ENCODE measurements around the gene UNC13C. TPM values are rescaled to one million over a fixed set of nuclear protein-coding genes. Genes with fewer than 3 reads are reported as not detected.

The UNC13C gene
- total RNA-seq, 4 donors from 2014 or later = 0.17 to 0.44 TPM; not detected in 2

DNA sequence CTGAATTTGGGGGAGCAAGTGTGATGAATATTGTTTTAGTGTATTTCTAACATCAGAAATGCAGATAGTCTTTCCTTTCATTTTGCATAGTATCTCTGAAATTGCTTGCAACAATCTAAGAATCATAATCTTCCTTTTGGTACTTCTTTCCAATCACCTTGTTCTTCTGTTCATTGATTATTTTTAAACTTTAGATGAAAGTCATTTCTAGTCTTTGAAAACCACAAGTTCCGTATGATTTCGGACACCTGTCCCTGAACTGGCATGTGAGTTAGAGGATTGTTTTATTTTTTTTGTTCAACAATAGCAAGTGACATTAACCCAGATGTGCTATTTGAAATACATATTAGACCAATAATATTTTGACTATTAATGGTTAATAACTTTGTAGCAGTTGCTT, 329.7 kb downstream of the UNC13C start:
- TF ChIP-seq, protein P1, sequence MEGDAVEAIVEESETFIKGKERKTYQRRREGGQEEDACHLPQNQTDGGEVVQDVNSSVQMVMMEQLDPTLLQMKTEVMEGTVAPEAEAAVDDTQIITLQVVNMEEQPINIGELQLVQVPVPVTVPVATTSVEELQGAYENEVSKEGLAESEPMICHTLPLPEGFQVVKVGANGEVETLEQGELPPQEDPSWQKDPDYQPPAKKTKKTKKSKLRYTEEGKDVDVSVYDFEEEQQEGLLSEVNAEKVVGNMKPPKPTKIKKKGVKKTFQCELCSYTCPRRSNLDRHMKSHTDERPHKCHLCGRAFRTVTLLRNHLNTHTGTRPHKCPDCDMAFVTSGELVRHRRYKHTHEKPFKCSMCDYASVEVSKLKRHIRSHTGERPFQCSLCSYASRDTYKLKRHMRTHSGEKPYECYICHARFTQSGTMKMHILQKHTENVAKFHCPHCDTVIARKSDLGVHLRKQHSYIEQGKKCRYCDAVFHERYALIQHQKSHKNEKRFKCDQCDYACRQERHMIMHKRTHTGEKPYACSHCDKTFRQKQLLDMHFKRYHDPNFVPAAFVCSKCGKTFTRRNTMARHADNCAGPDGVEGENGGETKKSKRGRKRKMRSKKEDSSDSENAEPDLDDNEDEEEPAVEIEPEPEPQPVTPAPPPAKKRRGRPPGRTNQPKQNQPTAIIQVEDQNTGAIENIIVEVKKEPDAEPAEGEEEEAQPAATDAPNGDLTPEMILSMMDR (IDR thresholded peaks at IDR 0.05; ENCODE audit: low read depth) = no peak

DNA sequence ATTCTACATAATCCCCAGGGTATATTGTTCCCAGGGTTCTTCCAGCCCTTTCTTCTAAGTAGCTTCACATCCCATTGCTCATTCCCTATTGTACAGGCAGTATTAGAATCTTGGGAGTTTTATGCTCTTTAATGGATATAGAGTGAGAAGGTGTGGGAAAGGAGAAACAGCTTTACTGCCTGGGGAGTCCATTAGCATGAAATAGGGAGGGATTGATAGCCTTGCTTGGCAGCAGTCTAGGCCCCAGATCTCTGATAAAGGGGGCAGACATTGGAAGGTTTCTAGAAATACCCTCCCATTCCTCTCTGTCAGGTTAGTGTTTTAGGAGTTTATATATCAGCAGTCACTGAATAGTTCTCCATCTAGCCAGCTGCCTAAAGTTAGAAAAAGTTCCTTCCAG, 334.3 kb downstream of the UNC13C start:
- TF ChIP-seq, protein P1 (IDR thresholded peaks at IDR 0.05; ENCODE audit: low read depth) = no peak

- TF ChIP-seq, protein P1 (IDR thresholded peaks at IDR 0.05; ENCODE audit: low read depth) = no peak
Measured at GRCh38 chr15:54321426-54321825, 343.2 kb downstream of the UNC13C start.

DNA sequence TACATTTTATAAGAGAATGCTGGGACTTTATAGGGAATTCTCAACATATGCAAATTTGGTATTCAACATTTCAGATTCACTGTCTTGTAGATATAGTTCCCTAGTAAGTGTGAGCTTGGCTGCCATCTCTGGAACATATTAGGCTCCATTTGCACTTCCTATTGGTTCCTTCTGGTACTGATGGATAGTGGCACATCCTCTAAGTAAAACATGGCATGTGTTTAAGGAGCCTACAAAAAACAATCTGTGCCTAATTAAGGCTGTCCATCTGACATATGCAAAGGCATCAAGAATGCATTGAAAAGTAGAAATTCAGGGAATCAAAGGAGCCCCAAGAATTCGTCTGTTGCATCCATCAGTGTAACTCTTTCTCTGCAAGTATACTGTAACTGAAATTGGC, 344.1 kb downstream of the UNC13C start:
- TF ChIP-seq, protein P1 (IDR thresholded peaks at IDR 0.05; ENCODE audit: low read depth) = no peak

DNA sequence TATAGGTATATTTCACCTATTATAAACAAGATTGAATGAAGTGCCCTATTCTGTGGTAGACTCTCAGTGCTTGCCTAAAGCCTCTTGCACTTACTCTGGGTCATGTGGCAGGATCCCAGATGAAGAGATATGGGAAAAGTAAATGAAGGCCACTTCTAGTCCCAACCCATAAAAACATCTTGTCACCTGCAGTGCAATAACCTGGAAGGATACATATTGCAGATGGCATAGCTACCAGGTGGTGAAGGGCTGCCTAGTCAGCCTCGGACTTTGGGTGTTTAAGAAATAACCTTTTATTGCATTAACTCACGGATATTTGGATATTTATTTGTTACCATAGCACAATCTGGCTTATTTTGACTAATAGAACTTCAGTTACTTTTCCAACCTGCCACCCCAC, 367.1 kb downstream of the UNC13C start:
- TF ChIP-seq, protein P1 (IDR thresholded peaks at IDR 0.05; ENCODE audit: low read depth) = no peak

GRCh38 chr15:54345827-54346226, 367.6 kb downstream of the UNC13C start:
- TF ChIP-seq, protein P1 (IDR thresholded peaks at IDR 0.05; ENCODE audit: low read depth) = no peak

GRCh38 chr15:54347082-54347827, 369.0 kb downstream of the UNC13C start:
- TF ChIP-seq, protein P1 (IDR thresholded peaks at IDR 0.05; ENCODE audit: low read depth) = no peak
